Skeletal muscle cell (primary cell): ENCODE measurements around the gene NLRC3.
A peak's percentile ranks its signal among the peaks of the same experiment; 100 is the strongest.

ENCODE experiments used
- DNase-seq: peaks from one replicate; pipeline ENCODE4 v3.0.0-alpha.2; 2010; ENCODE audit warnings: low read depth
- H3K4me3 ChIP-seq: 2 replicates; pipeline ENCODE4 v1.5.1; 2011; ENCODE audit warnings: low read depth, mild to moderate bottlenecking, control low read depth, low read length, moderate library complexity

The NLRC3 gene

GRCh38 chr16:3492356-3492755 is 84.8 kb downstream of the NLRC3 start:
- DNase-seq = no peak
- H3K4me3 ChIP-seq = no peak overlapping the region

GRCh38 chr16:3490911-3491629 is 86.1 kb downstream of the NLRC3 start:
- H3K4me3 ChIP-seq = no peak overlapping the region
- DNase-seq = peak; percentile 39
